ENCODE measurements around the gene SRRD.

- TF ChIP-seq CTCF (IDR thresholded peaks at IDR 0.05) (no peak), POLR2AphosphoS5 (IDR thresholded peaks at IDR 0.05; ENCODE audit: low read depth, low read length) (no peak), REST (IDR thresholded peaks at IDR 0.05; ENCODE audit: insufficient read depth in 1 of 2, low read depth in 2 of 2, low read length in 1 of 2) (no peak)
Observed at GRCh38 chr22:26527574-26528465, 44.1 kb downstream of the SRRD start.

All from Panc1 (cell line).